Coronary artery (tissue), 2 donors: ENCODE data around the gene MYH7B.

Experiments
- DNase-seq: peaks from one replicate; pipeline ENCODE4 v3.0.0-alpha.2; 2017; ENCODE audit warnings: low spot score
- H3K27ac ChIP-seq, 2 donors: fragments of 200-600 bp; sonication (generic); one replicate each; pipeline ENCODE4 v1.5.1; 2016 to 2019
- H3K4me3 ChIP-seq: fragments of 200-600 bp; sonication (generic); 2 replicates; pipeline ENCODE4 v1.5.1; 2016; ENCODE audit warnings: mild to moderate bottlenecking, moderate library complexity
- CTCF ChIP-seq: fragments of 200-600 bp; sonication (generic); IDR thresholded peaks from one replicate; pipeline ENCODE4 v1.5.1; 2019; ENCODE audit warnings: antibody characterized with exemption

Gene MYH7B

GRCh38 chr20:34997131-34997561, 41.5 kb downstream of the MYH7B start:
- no peak for DNase-seq
- no peak for TF ChIP-seq CTCF
- no peak overlapping the region for H3K4me3 ChIP-seq
- no peak overlapping the region for H3K27ac ChIP-seq

GRCh38 chr20:34997774-34998173, 42.1 kb downstream of the MYH7B start:
- H3K27ac ChIP-seq: no peak overlapping the region
- no peak for TF ChIP-seq CTCF
- no peak overlapping the region for H3K4me3 ChIP-seq
- no peak for DNase-seq

GRCh38 chr20:34998331-34998950, 42.8 kb downstream of the MYH7B start:
- TF ChIP-seq CTCF: no peak
- DNase-seq: no peak
- Histone ChIP-seq H3K27ac (no peak overlapping the region), H3K4me3 (no peak overlapping the region)

GRCh38 chr20:34999021-34999451, 43.4 kb downstream of the MYH7B start:
- TF ChIP-seq CTCF: no peak
- Histone ChIP-seq H3K4me3 (no peak overlapping the region), H3K27ac (no peak overlapping the region)
- DNase-seq: no peak

- no peak overlapping the region for H3K4me3 ChIP-seq
- H3K27ac ChIP-seq: no peak overlapping the region
- DNase-seq: no peak
- no peak for TF ChIP-seq CTCF
These were observed 44.1 kb downstream of the MYH7B start for GRCh38 chr20:34999782-35000181.

- Histone ChIP-seq H3K4me3 (no peak overlapping the region), H3K27ac (no peak overlapping the region)
- DNase-seq: no peak
- TF ChIP-seq CTCF: no peak
These were observed 44.7 kb downstream of the MYH7B start for GRCh38 chr20:35000311-35000921.

- no peak for TF ChIP-seq CTCF
- Histone ChIP-seq H3K4me3 (no peak overlapping the region), H3K27ac (no peak overlapping the region)
- no peak for DNase-seq
These were observed 45.4 kb downstream of the MYH7B start for GRCh38 chr20:35000922-35001595.
